Parathyroid adenoma (tissue), 2 donors: ENCODE data around the gene CLCA2.
A peak's percentile ranks its signal among the peaks of the same experiment; 100 is the strongest.
"Not testable (repeated sequence)": the region's sequence is repeated elsewhere in the genome, so short reads cannot be mapped to it uniquely, and the experiment has no call there.

ENCODE experiments used
- H2AFZ ChIP-seq: fragments of 300-600 bp; sonication (generic); one replicate; pipeline ENCODE4 v1.7.0; 2017; ENCODE audit warnings: antibody characterized with exemption, mild to moderate bottlenecking
- H3K27ac ChIP-seq: fragments of 300-600 bp; sonication (generic); one replicate; pipeline ENCODE4 v1.7.0; 2017
- H3K27me3 ChIP-seq: fragments of 300-600 bp; sonication (generic); one replicate; pipeline ENCODE4 v1.7.0; 2017; ENCODE audit warnings: low read length; ENCODE audit not compliant: control insufficient read depth, insufficient read depth
- H3K36me3 ChIP-seq: fragments of 300-600 bp; sonication (generic); one replicate; pipeline ENCODE4 v1.7.0; 2017; ENCODE audit warnings: low read length; ENCODE audit not compliant: control insufficient read depth, insufficient read depth
- H3K4me1 ChIP-seq: fragments of 300-600 bp; sonication (generic); one replicate; pipeline ENCODE4 v1.7.0; 2017; ENCODE audit warnings: control low read depth
- H3K4me2 ChIP-seq: fragments of 300-600 bp; sonication (generic); one replicate; pipeline ENCODE4 v1.7.0; 2017; ENCODE audit warnings: low read length
- H3K4me3 ChIP-seq: fragments of 300-600 bp; sonication (generic); one replicate; pipeline ENCODE4 v1.7.0; 2017; ENCODE audit warnings: low read depth, low read length
- H3K79me2 ChIP-seq: fragments of 300-600 bp; sonication (generic); one replicate; pipeline ENCODE4 v1.7.0; 2017; ENCODE audit warnings: control low read depth
- H3K9ac ChIP-seq: fragments of 300-600 bp; sonication (generic); one replicate; pipeline ENCODE4 v1.7.0; 2017; ENCODE audit warnings: mild to moderate bottlenecking
- H3K9me3 ChIP-seq: fragments of 300-600 bp; sonication (generic); one replicate; pipeline ENCODE4 v1.7.0; 2017; ENCODE audit warnings: low read length; ENCODE audit not compliant: control insufficient read depth
- TF ChIP-seq, protein P1 (sequence below): fragments of 300-600 bp; sonication (generic); IDR thresholded peaks from one replicate; pipeline ENCODE4 v1.7.0; 2017; ENCODE audit warnings: antibody characterized with exemption, mild to moderate bottlenecking
- donor health status: primary hyperparathyroidism.

CLCA2 gene

DNA sequence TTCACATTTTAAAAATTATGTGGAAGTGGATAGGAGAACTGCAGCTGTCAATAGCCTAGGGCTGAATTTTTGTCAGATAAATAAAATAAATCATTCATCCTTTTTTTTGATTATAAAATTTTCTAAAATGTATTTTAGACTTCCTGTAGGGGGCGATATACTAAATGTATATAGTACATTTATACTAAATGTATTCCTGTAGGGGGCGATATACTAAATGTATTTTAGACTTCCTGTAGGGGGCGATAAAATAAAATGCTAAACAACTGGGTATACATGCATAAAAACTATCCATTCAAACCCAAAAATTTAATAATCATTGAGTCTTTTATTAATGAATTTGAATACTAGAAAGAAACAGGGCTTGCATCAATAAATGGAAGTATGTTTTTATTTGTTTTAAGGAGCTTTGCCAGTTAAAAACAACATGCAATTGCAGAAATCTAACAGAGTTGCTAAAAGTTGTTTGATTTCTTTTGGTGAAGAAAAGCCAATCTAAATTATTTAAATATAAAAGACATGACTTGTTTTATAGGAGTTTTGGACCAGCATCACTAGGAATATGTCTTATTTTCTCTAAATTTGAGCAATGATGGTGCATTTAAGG lies 76.1 kb downstream of the CLCA2 start:
- TF ChIP-seq, protein P1, sequence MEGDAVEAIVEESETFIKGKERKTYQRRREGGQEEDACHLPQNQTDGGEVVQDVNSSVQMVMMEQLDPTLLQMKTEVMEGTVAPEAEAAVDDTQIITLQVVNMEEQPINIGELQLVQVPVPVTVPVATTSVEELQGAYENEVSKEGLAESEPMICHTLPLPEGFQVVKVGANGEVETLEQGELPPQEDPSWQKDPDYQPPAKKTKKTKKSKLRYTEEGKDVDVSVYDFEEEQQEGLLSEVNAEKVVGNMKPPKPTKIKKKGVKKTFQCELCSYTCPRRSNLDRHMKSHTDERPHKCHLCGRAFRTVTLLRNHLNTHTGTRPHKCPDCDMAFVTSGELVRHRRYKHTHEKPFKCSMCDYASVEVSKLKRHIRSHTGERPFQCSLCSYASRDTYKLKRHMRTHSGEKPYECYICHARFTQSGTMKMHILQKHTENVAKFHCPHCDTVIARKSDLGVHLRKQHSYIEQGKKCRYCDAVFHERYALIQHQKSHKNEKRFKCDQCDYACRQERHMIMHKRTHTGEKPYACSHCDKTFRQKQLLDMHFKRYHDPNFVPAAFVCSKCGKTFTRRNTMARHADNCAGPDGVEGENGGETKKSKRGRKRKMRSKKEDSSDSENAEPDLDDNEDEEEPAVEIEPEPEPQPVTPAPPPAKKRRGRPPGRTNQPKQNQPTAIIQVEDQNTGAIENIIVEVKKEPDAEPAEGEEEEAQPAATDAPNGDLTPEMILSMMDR, result peak; percentile 84
- H3K36me3 ChIP-seq, result no peaks in the 10 kb centered on the region
- H3K4me3 ChIP-seq, result no peak overlapping the region
- H3K27ac ChIP-seq, result no peak overlapping the region
- H3K27me3 ChIP-seq, result no peaks in the 10 kb centered on the region
- no peaks in the 10 kb centered on the region for H3K4me1 ChIP-seq
- H3K4me2 ChIP-seq, result no peak overlapping the region
- no peaks in the 10 kb centered on the region for H3K9me3 ChIP-seq
- H3K79me2 ChIP-seq, result no peaks in the 10 kb centered on the region
- no peak overlapping the region for H2AFZ ChIP-seq
- no peak overlapping the region for H3K9ac ChIP-seq

DNA sequence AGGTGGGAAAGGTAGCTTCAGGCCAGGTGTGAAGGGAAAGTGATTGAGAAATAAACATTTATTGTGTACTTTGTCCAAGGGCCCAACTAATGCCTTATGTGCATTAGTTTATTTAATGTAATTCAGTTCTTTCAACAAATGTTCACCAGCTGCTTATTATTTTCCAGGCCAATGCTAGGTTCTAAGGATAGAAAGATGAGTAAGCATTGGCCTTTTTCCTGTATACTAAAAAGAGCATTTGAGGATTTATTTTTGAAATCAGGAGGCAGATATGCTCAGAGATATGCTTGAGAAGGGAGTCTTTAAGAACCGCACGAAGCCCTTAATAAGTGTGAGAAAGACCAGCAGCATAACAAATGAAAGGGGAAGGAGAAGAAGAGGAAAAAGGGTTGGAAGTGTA lies 76.7 kb downstream of the CLCA2 start:
- no peak overlapping the region for H3K4me2 ChIP-seq
- H3K36me3 ChIP-seq, result no peaks in the 10 kb centered on the region
- no peak overlapping the region for H3K9ac ChIP-seq
- TF ChIP-seq, protein P1, result no peak
- H3K27ac ChIP-seq, result no peak overlapping the region
- no peak overlapping the region for H3K4me3 ChIP-seq
- peak overlapping the region; percentile 15 for H2AFZ ChIP-seq
- no peaks in the 10 kb centered on the region for H3K9me3 ChIP-seq
- H3K4me1 ChIP-seq, result no peaks in the 10 kb centered on the region
- H3K27me3 ChIP-seq, result no peaks in the 10 kb centered on the region
- H3K79me2 ChIP-seq, result no peaks in the 10 kb centered on the region

DNA sequence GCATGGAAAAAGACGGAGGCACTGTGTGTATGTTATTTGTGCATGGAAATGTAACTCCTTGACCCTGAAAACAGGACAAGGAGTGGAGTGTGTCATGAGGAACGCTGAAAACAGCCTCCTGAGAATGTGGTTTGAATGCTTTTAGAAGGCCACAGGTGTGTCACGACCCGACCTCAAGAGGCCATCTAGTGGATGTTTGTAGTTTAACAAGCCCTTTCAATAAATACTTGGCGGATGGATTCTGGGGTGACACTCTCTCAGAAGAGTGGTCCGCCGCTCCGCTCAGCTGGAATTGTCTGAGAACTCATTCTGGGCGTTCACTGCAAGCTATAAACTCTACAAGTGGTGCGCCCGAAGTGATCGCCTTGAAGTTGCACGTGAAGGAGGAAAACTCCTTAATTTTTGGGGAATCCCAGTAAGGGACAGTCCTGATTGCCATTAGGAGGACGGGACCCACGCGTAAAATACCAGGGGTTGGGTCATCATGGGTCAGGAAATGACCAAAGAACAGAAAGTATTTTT lies 78.2 kb downstream of the CLCA2 start:
- not testable (repeated sequence) for H3K9ac ChIP-seq, H3K27me3 ChIP-seq, H3K36me3 ChIP-seq, H3K79me2 ChIP-seq, H3K27ac ChIP-seq, H2AFZ ChIP-seq, H3K4me1 ChIP-seq, H3K4me2 ChIP-seq, H3K4me3 ChIP-seq, H3K9me3 ChIP-seq
- TF ChIP-seq, protein P1, result peak; percentile 29

DNA sequence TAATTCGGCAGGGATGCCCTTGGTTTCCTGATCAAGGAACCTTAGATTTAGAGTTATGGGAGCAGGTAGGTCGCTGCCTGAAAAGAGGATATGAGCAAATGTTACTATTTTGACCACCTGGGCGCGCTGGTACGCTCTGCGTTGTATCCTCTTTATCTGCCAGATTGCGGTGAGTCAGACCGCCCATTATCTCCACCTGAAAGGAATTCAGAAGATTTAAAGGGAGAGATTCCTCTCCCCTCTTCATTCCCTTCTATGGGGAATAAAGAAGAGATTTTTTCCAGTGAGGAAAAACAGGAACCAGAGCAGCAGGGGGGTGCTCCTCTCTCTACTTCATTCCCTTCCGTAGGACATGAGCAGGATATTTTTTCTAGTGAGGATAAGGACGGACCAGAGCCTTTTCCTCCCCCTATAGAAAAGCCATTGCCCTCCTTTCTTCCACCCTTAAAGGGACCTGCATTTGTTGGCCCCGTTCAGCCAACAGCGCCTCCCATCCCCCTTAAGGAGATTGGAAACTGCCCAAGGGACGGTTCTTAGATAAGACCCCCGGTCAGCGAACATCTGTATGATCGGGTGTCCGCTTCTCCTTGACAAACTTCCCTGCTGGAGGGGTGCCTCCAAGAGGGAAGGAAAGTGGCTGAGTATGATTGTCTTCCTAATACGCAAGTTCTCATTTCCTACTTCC lies 78.9 kb downstream of the CLCA2 start:
- Histone ChIP-seq H3K4me2 (no peak overlapping the region), H3K4me1 (no peaks in the 10 kb centered on the region), H3K9ac (no peak overlapping the region), H2AFZ (no peak overlapping the region), H3K36me3 (no peaks in the 10 kb centered on the region), H3K9me3 (no peaks in the 10 kb centered on the region), H3K79me2 (no peaks in the 10 kb centered on the region), H3K4me3 (no peak overlapping the region), H3K27ac (no peak overlapping the region), H3K27me3 (no peaks in the 10 kb centered on the region)
- TF ChIP-seq, protein P1, result no peak
